ENCODE data around the gene FAM110D. TPM values are rescaled to one million over a fixed set of nuclear protein-coding genes. Genes with fewer than 3 reads are reported as not detected.

FAM110D gene
- total RNA-seq, 1 donor from 2014 or later, result 6.3 TPM

DNA sequence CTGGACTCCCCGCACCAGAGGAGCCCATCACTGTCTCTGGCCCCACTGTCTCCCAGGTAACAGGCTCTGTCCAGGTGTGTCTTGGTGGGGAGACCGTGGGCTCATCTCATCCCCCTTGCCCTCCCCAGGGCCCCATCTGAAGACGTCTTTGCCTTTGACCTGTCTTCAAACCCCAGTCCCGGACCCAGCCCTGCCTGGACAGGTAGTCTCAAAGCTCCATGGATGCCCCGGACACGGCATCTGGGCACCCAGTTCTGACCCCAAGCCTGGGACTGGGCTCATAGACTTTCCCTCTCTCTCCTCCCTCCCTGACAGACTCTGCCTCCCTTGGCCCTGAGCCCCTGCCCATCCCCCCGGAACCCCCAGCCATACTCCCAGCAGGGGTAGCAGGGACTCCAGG lies 25.2 kb downstream of the FAM110D start:
- no peak for DNase-seq (ENCODE audit: low spot score)

GRCh38 chr1:26184883-26185282 lies 26.0 kb downstream of the FAM110D start:
- no peak for DNase-seq (ENCODE audit: low spot score)

DNA sequence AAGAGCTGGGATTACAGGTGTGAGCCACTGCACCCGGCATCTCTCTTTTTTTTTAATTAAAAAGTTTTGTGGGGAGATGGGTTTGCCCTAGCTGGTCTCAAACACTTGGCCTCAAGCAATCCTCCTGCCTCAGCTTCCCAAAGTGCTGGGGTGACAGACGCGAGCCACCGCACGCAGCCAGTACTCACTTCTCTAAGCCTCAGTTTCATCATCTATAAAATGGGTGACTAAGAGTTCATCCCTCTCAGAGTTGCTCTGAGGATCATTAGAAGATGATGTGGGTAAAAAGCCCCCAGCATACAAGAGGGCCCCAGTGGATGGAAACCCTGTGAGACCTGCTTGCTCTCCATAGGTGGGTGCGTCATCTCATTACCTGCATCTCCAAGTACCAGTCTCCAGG lies 29.0 kb downstream of the FAM110D start:
- no peak for DNase-seq (ENCODE audit: low spot score)

DNA sequence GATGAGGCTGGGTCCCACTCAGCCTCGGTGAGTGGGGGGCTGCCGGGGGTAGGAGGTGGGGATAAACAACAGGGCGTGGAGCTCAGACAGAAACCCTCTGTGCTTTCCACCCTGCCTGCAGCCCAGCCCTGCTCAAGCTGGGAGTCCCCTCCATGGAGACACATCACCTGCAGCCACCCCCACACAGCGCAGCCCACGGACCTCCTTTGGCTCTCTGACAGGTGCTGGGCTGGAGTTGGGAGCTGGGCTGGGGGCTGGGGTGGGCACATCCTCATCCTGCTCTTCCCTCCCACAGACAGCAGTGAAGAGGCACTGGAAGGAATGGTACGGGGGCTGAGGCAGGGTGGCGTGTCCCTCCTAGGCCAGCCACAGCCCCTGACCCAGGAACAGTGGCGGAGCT lies 29.6 kb downstream of the FAM110D start:
- no peak for DNase-seq (ENCODE audit: low spot score)

GRCh38 chr1:26189331-26189730 lies 30.5 kb downstream of the FAM110D start:
- no peak for DNase-seq (ENCODE audit: low spot score)

DNA sequence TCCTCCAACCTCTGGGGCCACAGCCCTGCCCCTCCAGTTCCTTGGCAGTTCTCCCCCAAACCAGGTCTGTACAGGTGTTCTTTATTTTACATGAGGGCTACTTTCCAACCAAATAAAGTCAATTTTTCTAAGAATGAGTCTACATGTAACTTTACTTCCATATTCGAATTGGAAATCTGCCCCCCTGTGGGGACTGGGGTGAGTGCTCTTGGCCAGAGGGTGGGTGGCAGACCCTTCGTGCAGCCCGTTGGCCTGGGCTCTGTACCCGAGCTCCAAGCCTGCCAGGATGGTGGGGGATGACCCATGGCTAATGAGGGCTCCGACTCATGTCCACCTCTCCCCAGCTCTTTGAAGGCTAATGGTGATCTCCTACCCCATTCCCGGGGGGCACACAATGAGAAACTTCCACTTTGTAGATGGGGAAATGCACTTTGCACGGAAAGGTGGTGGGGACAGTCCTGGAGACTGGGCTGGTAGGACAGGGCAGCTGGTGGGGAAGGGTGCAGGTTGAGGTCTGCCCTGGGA lies 30.9 kb downstream of the FAM110D start:
- DNase-seq (ENCODE audit: low spot score), result no peak

GRCh38 chr1:26190373-26190987 lies 31.6 kb downstream of the FAM110D start, which contains the start of gene CATSPER4:
Gene CATSPER4, plus strand, starts transcription at chr1:26190602. Its CDS starts 26 bp downstream, at chr1:26190628.
- DNase-seq (ENCODE audit: low spot score), result no peak

DNA sequence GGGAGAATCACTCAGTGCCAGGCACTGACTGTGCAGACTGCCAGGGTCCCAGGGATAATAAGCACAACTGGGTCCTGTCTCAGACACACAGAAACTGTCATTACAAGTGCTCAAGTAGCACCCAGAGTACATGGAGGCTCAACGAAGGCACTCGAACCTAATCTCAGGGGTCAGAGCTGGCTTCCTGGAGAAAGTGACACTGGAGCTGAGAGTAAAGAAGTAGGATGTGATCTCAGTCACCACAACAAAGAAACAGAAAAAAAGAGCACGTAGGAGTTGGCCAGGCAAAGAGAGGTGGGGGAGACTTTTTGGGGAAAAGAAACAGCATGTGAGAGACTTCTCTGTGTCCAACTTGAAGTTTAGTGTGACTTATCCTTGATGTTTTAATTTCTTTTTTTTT lies 32.9 kb downstream of the FAM110D start:
- DNase-seq (ENCODE audit: low spot score), result no peak

GRCh38 chr1:26195805-26196204 lies 36.9 kb downstream of the FAM110D start:
- DNase-seq (ENCODE audit: low spot score), result no peak

- no peak for DNase-seq (ENCODE audit: low spot score)
Observed at GRCh38 chr1:26197301-26197700, 38.4 kb downstream of the FAM110D start.

DNA sequence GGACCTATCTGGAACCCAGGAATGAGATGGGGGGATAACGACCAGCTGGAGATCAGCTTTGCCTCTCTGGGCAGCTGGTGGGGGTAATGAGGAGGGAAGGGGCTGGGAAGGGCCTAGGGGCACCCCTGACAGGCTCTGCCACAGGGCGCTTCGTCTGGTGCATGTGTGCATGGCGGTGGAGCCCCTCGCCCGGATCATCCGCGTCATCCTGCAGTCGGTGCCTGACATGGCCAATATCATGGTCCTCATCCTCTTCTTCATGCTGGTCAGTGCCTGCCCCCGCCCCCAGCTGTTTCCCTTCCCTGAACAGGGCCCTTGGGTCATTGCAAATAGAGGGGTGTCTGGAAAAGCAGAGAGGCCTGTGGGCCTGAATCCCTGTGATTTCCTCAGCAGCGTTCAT lies 38.9 kb downstream of the FAM110D start:
- no peak for DNase-seq (ENCODE audit: low spot score)

DNA sequence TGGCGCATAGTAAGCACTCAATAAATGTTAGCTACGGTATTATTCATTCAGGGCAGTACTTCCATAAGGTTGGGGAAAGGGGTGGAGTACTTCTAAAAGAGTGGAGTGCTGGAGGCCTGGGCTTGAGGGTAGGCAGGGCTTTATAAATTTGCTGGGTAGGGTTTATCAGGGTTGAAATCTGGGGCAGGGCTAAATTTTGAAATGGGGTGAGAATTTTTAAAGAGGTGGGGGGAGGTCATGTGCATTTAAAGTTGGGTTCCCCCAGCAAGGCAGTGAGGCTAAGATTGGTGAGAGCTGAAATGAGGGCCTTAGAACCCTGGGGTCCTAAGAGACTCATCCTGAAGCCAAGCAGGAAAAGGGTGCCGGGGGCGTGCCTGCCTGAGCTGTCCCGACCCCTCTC lies 41.5 kb downstream of the FAM110D start:
- DNase-seq (ENCODE audit: low spot score), result no peak

- no peak for DNase-seq (ENCODE audit: low spot score)
Observed at GRCh38 chr1:26203642-26204318, 44.9 kb downstream of the FAM110D start.

- no peak for DNase-seq (ENCODE audit: low spot score)
Observed at GRCh38 chr1:26210147-26210870, 51.4 kb downstream of the FAM110D start.

DNA sequence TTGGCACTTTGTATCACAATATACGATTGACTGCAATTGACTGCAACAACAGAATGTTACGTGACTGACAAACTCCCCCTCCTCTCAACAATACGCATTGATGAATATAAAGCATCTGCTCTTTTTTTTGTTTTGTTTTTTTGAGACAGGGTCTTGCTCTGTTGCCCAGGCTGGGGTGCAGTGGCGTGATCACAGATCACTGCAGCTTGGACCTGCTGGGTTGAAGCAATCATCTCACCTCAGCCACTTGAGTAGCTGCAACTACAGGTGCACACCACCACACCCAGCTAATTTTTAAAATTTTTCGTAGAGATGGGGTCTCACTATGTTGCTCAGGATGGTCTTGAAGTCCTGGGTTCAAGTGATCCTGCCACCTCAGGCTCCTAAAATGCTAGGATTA lies 53.8 kb downstream of the FAM110D start:
- DNase-seq (ENCODE audit: low spot score), result no peak

DNA sequence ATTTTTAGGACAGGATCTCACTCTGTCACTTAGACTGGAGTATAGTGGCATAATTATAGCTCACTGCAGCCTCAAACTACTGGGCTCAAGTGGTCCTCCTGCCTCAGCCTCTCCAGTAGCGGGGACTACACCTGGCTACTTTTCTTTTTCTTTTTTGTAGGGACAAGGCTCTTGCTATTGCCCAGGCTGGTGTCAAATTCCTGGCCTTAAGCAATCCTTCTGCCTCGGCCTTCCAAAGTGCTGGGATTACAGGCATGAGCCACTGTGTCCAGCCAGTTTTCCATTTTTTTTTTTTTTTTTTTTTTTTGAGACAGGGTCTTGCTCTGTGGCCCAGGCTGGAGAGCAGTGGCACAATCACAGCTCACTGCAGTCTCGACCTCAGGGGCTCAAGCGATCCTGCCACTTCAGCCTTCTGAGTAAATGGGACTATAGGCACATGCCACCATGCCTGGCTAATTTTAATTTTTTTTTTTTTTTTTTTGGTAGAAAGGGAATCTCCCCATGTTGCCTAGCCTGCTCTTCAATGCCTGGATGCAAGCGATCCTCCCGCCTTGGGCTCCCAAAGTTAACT lies 54.5 kb downstream of the FAM110D start:
- DNase-seq (ENCODE audit: low spot score), result no peak

Other genes starting within 250 kb of the FAM110D start
- gene PAFAH2, start 161.0 kb upstream of the FAM110D start, total RNA-seq, result 6.8 TPM
- not detected for gene EXTL1, start 137.3 kb upstream of the FAM110D start, total RNA-seq
- gene SLC30A2, start 113.0 kb upstream of the FAM110D start, total RNA-seq, result not detected
- 0.26 TPM for gene TRIM63, start 91.4 kb upstream of the FAM110D start, total RNA-seq
- 6.4 TPM for gene PDIK1L, start 47.3 kb upstream of the FAM110D start, total RNA-seq
- not detected for gene C1orf232, start 9.9 kb downstream of the FAM110D start, total RNA-seq
- 32.7 TPM for gene ZNF593, start 10.8 kb downstream of the FAM110D start, total RNA-seq
- not detected for gene ZNF593OS, start 12.8 kb downstream of the FAM110D start, total RNA-seq
- gene CNKSR1, start 18.4 kb downstream of the FAM110D start, total RNA-seq, result 1.7 TPM
- not detected for gene CATSPER4, start 31.5 kb downstream of the FAM110D start, total RNA-seq
- 3.5 TPM for gene CEP85, start 75.1 kb downstream of the FAM110D start, total RNA-seq
- 229 TPM for gene SH3BGRL3, start 121.0 kb downstream of the FAM110D start, total RNA-seq
- 22.2 TPM for gene UBXN11, start 147.6 kb downstream of the FAM110D start, total RNA-seq
- 27.1 TPM for gene CD52, start 158.9 kb downstream of the FAM110D start, total RNA-seq
- gene CRYBG2, start 195.1 kb downstream of the FAM110D start, total RNA-seq, result 0.06 TPM
- gene ZNF683, start 213.7 kb downstream of the FAM110D start, total RNA-seq, result not detected

All from mesenteric fat pad (tissue), 1 donor.